A549 (cell line): ENCODE measurements around the gene KARS1. TPM values are rescaled to one million over a fixed set of nuclear protein-coding genes. Genes with fewer than 3 reads are reported as not detected.

Experiments
- polyA plus RNA-seq, 4 experiments: library from polyadenylated mRNA; depleted of rRNA in 3 of 4; stranded (reverse); fragments of >200 nt; fragmentation: RNase III in 1 of 4; extraction: RNeasy Plus Mini Kit Qiagen cat#74134 plus additional on column Dnase treatment in 1 of 4; gene quantifications; 2 replicates in 3 of 4; 3 replicates in 1 of 4; pipeline ENCODE4 v1.2.3, GENCODE V29; 2011 to 2017

KARS1 gene
- polyA plus RNA-seq, 2 of the 4 experiments (the other 2 are of a cell fraction): 146 to 211 TPM

Other genes with a start within 250 kb of the KARS1 start
- 47.2 and 70.2 TPM in 2 replicates for gene CFDP1, start 214.2 kb downstream of the KARS1 start, polyA plus RNA-seq (2011; rRNA removed)
- gene CFDP1, start 214.2 kb downstream of the KARS1 start, polyA plus RNA-seq (2017; fragmentation: RNase III; extraction: RNeasy Plus Mini Kit Qiagen cat#74134 plus additional on column Dnase treatment): 50.9 to 72.8 TPM (median 71.6 TPM) in 3 replicates
- 21.2 and 21.7 TPM in 2 replicates for gene TMEM170A, start 183.0 kb downstream of the KARS1 start, polyA plus RNA-seq (2011; rRNA removed)
- gene TMEM170A, start 183.0 kb downstream of the KARS1 start, polyA plus RNA-seq (2017; fragmentation: RNase III; extraction: RNeasy Plus Mini Kit Qiagen cat#74134 plus additional on column Dnase treatment): 13.9 to 14.4 TPM (median 14.2 TPM) in 3 replicates
- gene CHST6, start 152.2 kb downstream of the KARS1 start, polyA plus RNA-seq (2011; rRNA removed): 0.37 and 0.57 TPM in 2 replicates
- 0.38 to 0.74 TPM (median 0.65 TPM) in 3 replicates for gene CHST6, start 152.2 kb downstream of the KARS1 start, polyA plus RNA-seq (2017; fragmentation: RNase III; extraction: RNeasy Plus Mini Kit Qiagen cat#74134 plus additional on column Dnase treatment)
- 0.05 TPM in 2 replicates for gene CHST5, start 111.6 kb downstream of the KARS1 start, polyA plus RNA-seq (2011; rRNA removed)
- gene CHST5, start 111.6 kb downstream of the KARS1 start, polyA plus RNA-seq (2017; fragmentation: RNase III; extraction: RNeasy Plus Mini Kit Qiagen cat#74134 plus additional on column Dnase treatment): 0.08 TPM in 2 of 3 replicates, not detected in the other
- 11.4 and 17.7 TPM in 2 replicates for gene TMEM231, start 91.4 kb downstream of the KARS1 start, polyA plus RNA-seq (2011; rRNA removed)
- 4.8 to 5.8 TPM (median 5.3 TPM) in 3 replicates for gene TMEM231, start 91.4 kb downstream of the KARS1 start, polyA plus RNA-seq (2017; fragmentation: RNase III; extraction: RNeasy Plus Mini Kit Qiagen cat#74134 plus additional on column Dnase treatment)
- gene GABARAPL2, start 81.3 kb downstream of the KARS1 start, polyA plus RNA-seq (2011; rRNA removed): 80.6 and 84.8 TPM in 2 replicates
- gene GABARAPL2, start 81.3 kb downstream of the KARS1 start, polyA plus RNA-seq (2017; fragmentation: RNase III; extraction: RNeasy Plus Mini Kit Qiagen cat#74134 plus additional on column Dnase treatment): 97.7 to 108 TPM (median 107 TPM) in 3 replicates
- gene ADAT1, start 24.4 kb downstream of the KARS1 start, polyA plus RNA-seq (2011; rRNA removed): 53.5 and 70.0 TPM in 2 replicates
- 41.8 to 47.7 TPM (median 45.4 TPM) in 3 replicates for gene ADAT1, start 24.4 kb downstream of the KARS1 start, polyA plus RNA-seq (2017; fragmentation: RNase III; extraction: RNeasy Plus Mini Kit Qiagen cat#74134 plus additional on column Dnase treatment)
- gene TERF2IP, start 108 bp upstream of the KARS1 start, polyA plus RNA-seq (2011; rRNA removed): 24.8 and 37.9 TPM in 2 replicates
- 24.8 to 26.7 TPM (median 25.1 TPM) in 3 replicates for gene TERF2IP, start 108 bp upstream of the KARS1 start, polyA plus RNA-seq (2017; fragmentation: RNase III; extraction: RNeasy Plus Mini Kit Qiagen cat#74134 plus additional on column Dnase treatment)
- gene CPHXL2, start 29.3 kb upstream of the KARS1 start, polyA plus RNA-seq (2011; rRNA removed): not detected in 2 replicates
- not detected in 3 replicates for gene CPHXL2, start 29.3 kb upstream of the KARS1 start, polyA plus RNA-seq (2017; fragmentation: RNase III; extraction: RNeasy Plus Mini Kit Qiagen cat#74134 plus additional on column Dnase treatment)
- gene DUXB, start 53.8 kb upstream of the KARS1 start, polyA plus RNA-seq (2011; rRNA removed): not detected in 2 replicates
- gene DUXB, start 53.8 kb upstream of the KARS1 start, polyA plus RNA-seq (2017; fragmentation: RNase III; extraction: RNeasy Plus Mini Kit Qiagen cat#74134 plus additional on column Dnase treatment): not detected in 3 replicates
- gene CPHXL, start 78.8 kb upstream of the KARS1 start, polyA plus RNA-seq (2011; rRNA removed): not detected in 2 replicates
- not detected in 3 replicates for gene CPHXL, start 78.8 kb upstream of the KARS1 start, polyA plus RNA-seq (2017; fragmentation: RNase III; extraction: RNeasy Plus Mini Kit Qiagen cat#74134 plus additional on column Dnase treatment)